HG03354 (cell line): Measurements from ENCODE around the gene EIF5.
A peak's percentile ranks its signal among the peaks of the same experiment; 100 is the strongest.

Experiments used
- ATAC-seq: cut with Tn5 transposase; IDR thresholded peaks from one replicate; pipeline ENCODE4 v1.9.1; 2021; ENCODE audit warnings: mild to moderate bottlenecking; ENCODE audit not compliant: unreplicated experiment, poor library complexity, severe bottlenecking

Gene EIF5

GRCh38 chr14:103333754-103334643 lies at the start of gene EIF5:
Gene EIF5 (plus strand): TSS chr14:103334237. CDS start chr14:103335861, 1,624 bp downstream.
- peak; percentile 90 for ATAC-seq

- ATAC-seq, result no peak
These were observed 49.2 kb upstream of the EIF5 start for GRCh38 chr14:103284574-103285467.

- ATAC-seq, result no peak
These were observed 47.6 kb upstream of the EIF5 start for GRCh38 chr14:103286460-103286859.

- no peak for ATAC-seq
These were observed 46.8 kb upstream of the EIF5 start for GRCh38 chr14:103286968-103287850.

DNA sequence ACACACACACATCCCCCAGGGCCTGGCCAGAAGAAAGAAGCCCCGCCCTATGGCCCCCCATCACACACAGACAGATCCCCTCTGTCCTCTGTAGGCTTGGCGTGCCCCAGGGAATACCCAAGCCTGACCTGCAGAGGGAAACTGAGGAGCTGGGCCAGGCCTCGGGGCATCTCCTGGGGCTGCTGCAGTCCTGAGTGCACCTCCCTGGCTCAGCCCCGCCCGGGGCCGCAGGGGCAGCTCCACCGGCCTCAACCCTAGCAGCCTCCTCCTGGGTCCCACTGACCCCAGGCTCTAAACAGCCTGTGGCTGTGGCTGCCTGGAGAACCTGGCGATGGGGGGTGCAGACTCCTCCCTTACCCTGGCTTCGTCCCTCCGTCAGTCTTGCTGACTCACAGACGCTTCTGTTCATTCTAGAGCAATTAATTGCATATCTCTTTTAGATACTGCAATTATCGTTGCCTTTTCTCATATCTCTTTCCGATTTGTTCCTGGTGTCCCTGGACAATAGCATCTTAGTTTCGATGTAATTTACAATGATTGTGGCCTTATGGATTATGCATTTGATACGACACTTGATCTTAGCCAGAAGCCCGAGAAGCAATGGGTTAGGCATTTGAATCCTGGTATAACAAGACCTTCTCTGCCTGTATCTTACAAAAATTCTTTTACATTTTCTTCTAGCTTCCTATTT lies 45.8 kb upstream of the EIF5 start:
- ATAC-seq, result no peak

- ATAC-seq, result no peak
These were observed 44.0 kb upstream of the EIF5 start for GRCh38 chr14:103290056-103290455.

- ATAC-seq, result no peak
These were observed 43.5 kb upstream of the EIF5 start for GRCh38 chr14:103290494-103290893.

DNA sequence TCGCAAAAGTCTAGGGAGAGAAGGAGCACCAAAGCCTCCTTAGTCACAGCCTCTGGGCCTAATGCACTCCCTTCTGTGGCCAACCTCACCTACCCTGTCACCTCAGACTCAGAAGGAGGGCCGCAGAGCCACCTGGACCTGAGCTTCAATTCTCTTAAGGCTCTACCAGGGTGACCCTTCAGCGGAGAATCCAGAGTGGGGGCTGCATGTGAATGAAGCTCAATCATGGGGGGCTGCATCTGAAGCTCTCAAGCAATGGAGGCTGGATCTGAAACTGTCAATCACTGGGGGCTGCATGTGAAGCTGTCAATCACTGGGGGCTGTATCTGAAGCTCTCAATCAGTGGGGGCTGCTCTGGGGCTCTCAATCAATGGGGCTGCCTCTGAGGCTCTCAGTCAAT lies 43.1 kb upstream of the EIF5 start:
- no peak for ATAC-seq

DNA sequence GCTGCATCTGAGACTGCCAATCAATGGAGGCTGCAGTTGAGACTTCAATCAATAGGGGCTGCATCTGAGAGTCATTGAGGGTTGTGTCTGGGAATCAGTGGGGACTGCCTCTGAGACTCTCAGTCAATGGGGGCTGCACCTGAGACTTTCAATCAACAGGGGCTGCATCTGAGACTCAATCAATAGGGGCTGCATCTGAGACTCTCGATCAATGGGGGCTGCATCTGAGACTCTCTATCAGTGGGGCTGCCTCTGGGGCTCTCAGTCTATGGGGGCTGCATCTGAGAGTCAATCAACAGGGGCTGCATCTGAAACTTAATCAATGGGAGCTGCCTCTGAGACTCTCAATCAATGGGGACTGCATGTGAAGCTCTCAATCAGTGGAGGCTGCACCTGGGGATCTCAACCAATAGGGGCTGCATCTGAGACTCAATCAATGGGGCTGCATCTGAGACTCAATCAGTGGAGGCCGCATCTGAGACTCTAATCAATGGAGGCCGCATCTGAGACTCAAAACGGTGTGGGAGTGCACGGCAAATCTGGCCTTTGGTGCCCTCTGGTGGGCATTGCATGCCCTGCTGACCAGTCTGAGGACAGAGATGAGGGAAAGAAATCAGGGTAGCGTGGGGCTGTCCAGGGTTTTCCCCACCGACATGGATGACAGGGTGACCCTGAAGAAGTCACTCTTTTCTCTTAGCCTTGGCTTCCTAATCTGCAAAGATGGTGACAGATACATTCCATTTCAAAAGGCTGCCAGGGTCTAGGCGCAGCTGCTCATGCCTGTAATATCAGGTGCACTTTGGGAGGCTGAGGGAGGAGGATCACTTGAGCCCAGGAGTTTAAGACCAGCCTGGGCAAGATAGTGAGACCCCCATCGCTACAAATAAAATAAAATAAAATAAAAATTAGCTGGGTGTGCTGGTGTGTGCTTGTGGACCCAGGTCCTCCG lies 41.3 kb upstream of the EIF5 start:
- peak; percentile 81 for ATAC-seq

DNA sequence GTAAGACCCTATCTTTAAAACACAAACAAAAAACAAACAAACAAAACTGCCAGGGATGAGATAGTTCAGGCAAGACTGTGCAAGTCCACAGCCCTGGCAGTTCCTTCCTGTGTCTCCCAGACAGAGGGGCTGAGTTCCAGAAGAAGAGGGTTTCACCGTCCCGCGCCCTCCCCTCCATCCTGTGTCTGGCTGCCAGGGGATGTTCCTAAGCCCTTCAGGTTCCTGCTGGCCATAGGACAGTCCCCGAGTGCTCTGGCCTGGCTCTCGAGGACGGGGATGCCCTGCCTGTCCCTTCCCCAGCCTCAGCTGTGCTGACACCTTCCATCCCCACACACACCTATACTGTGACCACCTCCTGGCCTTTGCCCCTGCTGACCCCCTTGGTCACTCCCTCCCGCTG lies 40.6 kb upstream of the EIF5 start:
- ATAC-seq, result no peak

GRCh38 chr14:103294091-103294490 lies 39.9 kb upstream of the EIF5 start:
- no peak for ATAC-seq

DNA sequence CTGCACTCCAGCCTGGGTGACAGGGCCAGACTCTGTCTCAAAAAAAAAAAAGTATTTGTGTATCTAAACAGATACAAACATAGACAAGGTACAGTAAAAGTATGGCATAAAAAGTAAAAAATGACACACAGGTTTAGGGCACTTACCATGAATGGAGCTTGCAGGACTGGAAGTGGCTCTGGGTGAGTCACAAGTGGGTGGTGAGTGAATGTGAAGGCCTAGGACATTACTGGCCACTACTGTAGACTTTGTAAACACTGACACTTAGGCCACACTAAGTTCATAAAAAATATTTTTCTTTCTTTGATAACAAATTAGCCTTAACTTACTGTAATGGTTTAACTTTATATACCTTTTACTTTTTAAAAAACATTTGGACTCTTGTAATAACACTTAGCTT lies 38.0 kb upstream of the EIF5 start:
- no peak for ATAC-seq

- no peak for ATAC-seq
These were observed 37.0 kb upstream of the EIF5 start for GRCh38 chr14:103296987-103297386.

DNA sequence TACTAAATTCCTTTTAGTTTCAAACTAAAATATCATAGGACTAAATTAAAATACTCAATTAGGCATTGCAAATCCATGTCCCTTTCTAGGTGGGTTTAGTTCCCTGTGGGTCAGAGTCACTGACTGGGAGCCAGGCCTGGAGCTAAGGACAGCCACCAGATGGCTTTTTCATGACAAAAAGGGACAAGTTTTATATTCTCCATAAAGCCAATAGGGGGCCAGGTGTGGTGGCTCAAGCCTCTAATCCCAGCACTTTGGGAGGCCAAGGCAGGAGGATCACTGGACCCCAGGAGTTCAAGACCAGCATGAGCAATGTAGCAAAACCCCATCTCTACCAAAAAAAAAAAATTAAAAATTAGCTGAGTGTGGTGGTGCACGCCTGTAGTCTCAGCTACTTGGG lies 35.4 kb upstream of the EIF5 start:
- no peak for ATAC-seq

- no peak for ATAC-seq
These were observed 32.3 kb upstream of the EIF5 start for GRCh38 chr14:103301512-103302354.

DNA sequence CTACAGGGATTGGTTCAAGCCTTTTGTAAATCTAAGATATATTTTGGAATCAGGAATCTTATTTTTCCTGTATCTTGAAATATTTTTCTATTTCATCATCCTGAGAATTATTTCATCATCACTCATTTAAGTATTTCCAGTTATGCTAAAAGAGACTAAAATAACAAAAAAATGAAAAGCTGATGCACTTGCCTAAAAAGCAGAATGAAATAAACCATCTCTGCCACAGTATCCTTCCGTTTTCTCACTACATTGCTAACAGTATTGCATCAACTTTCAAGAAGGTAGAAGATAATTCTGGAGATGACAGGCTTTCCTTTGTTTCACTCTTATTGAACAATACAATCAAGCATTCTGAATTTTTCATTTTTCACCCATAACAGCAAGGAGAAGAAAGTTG lies 31.1 kb upstream of the EIF5 start:
- no peak for ATAC-seq

GRCh38 chr14:103304706-103305105 lies 29.3 kb upstream of the EIF5 start:
- ATAC-seq, result no peak
